GF-D8 (cell line): ENCODE results near the gene TCFL5.

Experiments
- DNase-seq: peaks from one replicate; lab custom pipeline; 2025; lab: John Stamatoyannopoulos, UW

The TCFL5 gene

DNA sequence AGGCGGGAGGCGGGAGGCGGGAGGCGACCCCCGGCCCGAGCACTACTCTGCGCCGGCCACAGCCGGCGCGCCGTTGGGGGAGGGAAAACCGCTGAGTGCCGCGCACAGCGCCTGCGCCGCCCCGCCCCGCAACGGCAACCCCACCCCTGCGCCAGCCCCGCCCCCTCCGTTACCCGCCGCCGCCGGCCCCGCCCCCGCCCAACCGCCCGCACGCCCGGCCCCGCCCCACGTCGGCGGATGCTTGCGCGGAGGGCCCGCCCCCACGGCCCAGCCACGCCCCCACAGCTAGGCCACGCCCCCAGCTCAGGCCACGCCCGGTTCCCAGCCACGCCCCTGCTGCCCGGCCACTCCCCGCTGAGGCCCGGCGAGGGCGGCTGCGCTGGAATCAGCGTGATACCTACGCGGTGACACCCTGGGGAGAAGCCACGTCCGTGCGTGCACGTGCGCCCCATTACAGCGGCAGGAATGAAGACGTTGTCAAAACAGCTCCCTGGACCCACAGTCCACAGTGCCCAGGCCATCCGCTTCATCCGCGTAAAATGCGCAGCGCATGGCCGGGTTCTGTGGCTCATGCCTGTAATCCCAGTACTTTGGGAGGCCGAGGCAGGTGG lies at the start of gene TCFL5:
Gene TCFL5 (minus strand): TSS at position 97 of the 611 bp plus-strand sequence. CDS start 152 bp downstream, outside the sequence.
- peak; percentile 46 for DNase-seq

GRCh38 chr20:62910777-62911497 lies 49.3 kb upstream of the TCFL5 start:
- no peak for DNase-seq

- DNase-seq: no peak
These were observed 48.7 kb upstream of the TCFL5 start for GRCh38 chr20:62910217-62910766.

DNA sequence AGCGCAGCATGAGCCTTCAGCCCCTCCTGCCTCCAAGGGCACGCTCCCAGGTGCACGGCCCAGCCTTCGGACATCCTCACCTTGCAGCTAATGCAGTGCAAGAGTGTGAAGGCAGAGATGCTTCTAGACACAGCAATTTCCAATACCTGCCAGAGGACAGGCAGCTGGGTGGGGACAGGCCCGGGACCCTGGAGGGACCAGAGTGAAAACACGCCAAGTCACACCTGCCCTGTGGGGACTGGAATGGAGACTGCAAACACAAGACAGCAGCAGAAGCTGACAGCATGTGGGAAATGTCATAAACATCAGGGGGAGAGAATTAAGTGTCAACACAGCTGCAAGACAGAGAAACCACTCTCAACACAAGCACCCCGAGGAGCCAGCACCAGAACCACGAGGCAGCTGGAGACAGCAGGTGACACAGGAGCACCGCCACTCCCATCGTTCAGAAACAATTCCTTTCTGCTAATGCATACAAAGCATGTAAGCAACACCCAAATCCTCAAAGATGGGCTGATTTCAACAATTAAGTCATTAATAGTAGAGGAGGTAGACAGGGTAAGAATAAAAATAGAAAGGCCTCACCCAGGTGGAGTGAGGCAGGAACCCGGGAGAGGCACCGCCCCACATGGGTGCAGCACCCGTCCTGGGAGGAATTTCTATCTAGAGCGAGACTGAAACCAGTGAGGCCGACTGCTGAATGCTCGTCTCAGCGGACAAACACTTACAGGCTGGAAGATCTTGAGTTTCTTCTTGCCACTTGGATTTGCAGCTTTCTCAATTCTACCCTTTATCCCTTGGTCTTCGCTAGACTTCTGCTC lies 47.6 kb upstream of the TCFL5 start:
- DNase-seq: no peak

DNA sequence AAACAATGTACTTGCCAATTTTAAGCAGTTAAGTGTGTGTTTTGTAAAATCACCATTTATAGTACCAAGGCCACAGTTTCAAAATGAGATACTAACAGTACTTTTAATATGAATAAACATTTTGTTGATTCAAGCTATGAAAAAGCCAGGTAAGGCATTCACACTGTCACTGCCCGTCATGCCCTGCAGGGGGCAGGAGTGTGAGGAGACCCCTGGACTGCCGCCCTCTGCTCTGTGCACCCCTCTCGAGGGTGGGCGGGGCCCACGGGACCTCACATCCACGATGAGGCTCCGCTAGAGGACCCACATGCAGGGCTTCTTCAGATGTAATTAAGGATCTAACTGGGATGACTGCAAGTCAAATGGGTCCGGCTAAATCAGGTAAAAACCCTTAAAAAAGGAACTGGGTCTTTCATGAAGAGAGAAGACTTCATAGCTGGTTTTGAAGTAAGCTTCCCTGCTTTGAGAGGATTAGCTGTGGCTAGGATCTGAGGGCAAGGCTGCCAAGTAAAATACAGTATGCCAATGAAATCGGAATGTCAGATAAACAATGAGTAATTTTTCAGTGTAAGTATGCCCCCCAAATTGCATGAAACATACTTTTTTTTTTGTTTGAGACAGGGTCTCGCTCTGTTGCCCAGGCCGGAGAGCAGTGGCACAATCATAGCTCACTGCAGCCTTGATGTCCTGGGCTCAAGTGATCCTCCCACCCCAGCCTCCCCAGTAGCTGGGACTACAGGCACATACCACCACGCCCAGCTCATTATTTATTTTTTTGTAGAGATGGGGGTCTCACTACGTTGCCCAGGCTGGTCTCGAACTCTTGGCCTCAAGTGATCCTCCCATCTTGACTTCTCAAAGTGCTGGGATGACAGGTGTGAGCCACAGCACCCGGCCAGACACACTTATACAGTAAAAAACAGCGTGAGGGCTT lies 46.0 kb upstream of the TCFL5 start:
- no peak for DNase-seq

DNA sequence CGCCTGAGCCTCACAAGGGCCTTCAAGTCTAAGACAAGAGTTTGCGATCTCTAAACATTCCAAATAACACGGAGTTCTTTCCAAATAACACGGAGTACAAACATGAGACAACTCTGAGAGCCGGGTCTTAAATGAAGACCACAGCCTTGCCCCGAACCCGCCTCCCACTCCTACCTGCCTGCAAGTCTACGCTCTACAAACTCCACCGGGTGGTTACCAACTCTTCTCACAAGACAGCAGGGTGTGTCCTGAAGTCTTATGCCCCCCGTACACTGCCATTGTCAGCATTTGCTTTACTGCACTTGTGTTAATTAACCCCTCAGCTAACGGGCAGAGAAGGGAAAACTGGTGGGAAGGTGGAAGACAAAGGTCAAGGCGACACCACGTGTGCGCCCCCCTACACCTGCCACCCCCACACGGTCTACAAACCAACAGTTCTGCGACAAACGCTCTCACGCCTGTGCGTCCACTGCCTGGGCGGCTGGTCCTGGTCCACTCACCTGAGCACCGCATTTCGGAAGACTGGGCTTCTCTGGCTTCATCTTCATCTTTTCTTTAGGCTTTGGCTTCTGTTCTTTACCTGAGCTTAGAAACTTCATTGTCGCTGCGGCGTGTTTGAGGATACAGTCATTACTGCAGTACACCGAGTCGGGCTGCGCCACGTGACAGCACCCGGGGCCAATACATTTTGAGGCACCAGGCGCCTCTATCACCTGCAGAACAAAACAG lies 45.2 kb upstream of the TCFL5 start:
- no peak for DNase-seq

- DNase-seq: no peak
These were observed 44.6 kb upstream of the TCFL5 start for GRCh38 chr20:62906209-62906608.

GRCh38 chr20:62905536-62906117 lies 44.0 kb upstream of the TCFL5 start:
- no peak for DNase-seq

- no peak for DNase-seq
These were observed 41.4 kb upstream of the TCFL5 start for GRCh38 chr20:62902926-62903615.

GRCh38 chr20:62901891-62902290 lies 40.3 kb upstream of the TCFL5 start:
- DNase-seq: no peak

- DNase-seq: no peak
These were observed 39.3 kb upstream of the TCFL5 start for GRCh38 chr20:62900692-62901584.

- peak; percentile 35 for DNase-seq
These were observed 38.5 kb upstream of the TCFL5 start for GRCh38 chr20:62900052-62900691.

DNA sequence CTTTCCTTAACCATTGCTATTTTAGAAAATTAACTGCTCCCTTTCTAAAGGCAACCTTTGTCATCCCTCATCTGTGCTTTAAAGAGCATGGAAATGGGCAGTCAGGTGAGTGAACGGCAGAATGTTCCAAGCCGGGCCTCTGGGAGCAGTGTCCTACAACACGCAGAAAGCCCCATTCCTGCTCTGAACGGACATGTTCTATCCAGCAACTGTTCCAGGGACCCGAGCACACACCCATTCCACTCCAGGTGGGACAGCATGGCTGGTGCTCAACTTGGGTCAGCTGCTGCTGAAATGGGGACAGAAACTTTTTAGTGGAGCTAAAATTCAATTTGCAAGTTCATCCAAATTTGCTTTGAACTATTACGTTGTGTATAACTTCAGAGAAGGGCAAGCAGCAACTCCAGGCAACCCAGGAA lies 38.0 kb upstream of the TCFL5 start:
- DNase-seq: no peak

- DNase-seq: no peak
These were observed 37.5 kb upstream of the TCFL5 start for GRCh38 chr20:62898970-62899632.

- DNase-seq: no peak
These were observed 36.7 kb upstream of the TCFL5 start for GRCh38 chr20:62898093-62898964.

DNA sequence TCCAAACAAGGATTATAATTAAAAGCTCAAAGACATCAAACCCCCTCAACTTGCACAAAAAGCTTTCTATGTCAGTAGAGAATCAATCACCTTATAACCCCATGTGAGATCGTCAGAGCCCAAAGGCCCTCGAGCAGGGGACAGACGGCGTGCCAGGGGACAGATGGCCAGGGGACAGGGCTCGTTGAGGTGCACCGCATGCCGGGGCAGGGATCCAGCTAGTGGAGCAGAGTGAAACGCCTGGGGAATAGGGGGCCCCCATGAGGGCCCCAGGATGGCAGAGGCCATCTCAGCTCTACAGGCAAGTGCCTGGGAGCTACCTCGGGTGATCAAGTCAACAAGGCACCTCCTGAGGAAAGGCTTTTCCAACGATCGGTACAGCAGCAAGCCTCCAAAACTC lies 36.0 kb upstream of the TCFL5 start:
- no peak for DNase-seq

GRCh38 chr20:62896526-62896925 lies 34.9 kb upstream of the TCFL5 start:
- DNase-seq: no peak
